ENCODE data around the gene SH3PXD2B.
A peak's percentile ranks its signal among the peaks of the same experiment; 100 is the strongest.
"Not testable (repeated sequence)": the region's sequence is repeated elsewhere in the genome, so short reads cannot be mapped to it uniquely, and the experiment has no call there.

Gene SH3PXD2B

GRCh38 chr5:172396220-172396619 is 58.1 kb downstream of the SH3PXD2B start:
- no peak for DNase-seq

GRCh38 chr5:172395483-172395882 is 58.8 kb downstream of the SH3PXD2B start:
- DNase-seq = no peak

DNA sequence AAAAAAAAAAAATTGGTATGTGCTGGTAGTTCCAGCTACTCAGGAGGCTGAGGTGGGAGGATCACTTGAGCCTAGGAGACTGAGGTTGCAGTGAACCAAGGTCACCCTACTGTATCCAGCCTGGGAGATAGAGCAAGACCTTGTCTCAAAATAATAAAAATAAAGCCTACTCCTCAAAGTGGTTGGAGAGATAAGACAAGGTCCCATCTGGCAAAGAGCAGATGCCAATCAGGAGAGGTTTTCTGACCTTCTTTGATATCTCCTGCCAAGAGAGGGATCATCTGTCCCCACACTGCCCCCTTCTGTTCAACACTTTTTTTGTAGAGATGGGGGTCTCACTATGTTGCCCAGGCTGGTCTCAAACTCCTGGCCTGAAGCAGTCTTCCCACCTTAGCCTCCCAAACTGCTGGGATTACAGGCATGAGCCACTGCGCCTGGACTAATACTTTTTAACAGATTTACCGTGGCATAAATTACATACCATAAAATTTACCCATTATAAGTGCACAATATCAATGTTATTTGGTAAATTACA is 64.7 kb downstream of the SH3PXD2B start:
- no peak for DNase-seq

DNA sequence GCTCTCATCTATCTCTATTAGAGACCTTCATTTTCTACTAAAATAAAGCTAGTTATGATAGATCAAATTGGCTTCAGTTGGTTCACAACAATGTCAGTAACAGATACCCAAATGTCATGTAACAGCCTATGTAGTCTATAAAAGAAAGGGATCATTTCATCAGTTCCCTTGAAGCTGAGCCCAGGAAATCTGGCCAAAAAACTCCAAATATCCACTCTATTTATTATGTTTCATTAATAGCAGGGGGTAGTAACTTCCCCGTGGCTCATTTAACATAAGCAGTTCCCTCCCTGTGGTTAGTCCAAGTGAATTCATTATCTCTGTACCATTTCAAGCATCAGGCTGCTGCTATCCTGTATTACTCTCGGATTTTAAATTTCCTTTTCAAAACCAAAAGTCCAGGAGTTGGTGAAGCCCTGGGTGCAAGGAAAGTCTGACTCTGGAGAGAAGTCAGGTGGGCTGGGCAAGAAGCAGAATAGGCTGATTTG is 66.0 kb downstream of the SH3PXD2B start:
- no peak for DNase-seq

- no peak for DNase-seq
Measured at GRCh38 chr5:172385707-172386106, 68.6 kb downstream of the SH3PXD2B start.

- no peak for DNase-seq
Measured at GRCh38 chr5:172385010-172385563, 69.2 kb downstream of the SH3PXD2B start.

GRCh38 chr5:172383191-172383802 is 71.0 kb downstream of the SH3PXD2B start:
- DNase-seq = peak; percentile 56

DNA sequence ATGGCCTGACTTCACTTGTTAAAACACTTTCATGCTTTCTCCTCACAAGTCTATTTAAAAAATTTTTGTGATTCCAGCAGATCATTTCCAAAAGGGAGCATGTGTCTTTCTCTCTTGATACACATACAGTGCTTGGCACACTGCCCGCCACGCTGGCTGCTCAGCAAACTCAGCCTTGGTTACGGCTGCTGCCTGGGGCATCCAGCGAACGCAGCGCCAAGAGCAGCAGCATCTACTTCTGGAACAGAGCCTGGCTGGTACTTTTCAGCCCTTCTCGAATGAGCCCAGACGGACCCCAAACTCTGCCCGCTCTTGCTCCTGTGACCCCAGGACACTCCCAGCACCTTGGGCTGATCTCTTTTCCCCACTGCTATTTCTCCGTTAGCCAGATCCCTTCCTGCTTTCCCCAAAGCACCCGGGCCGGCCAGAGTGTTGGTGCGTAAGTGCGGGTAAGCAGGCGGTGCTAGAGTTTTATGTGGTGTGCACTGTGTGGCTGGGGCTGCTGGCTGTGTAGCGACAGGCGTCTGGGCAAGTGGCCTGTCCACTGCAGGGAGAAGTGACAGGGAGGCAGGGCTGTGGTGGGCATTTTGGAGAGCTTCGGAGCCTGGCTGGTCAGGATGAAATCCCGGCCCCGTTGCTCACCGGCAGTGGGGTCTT is 73.2 kb downstream of the SH3PXD2B start:
- peak; percentile 78 for DNase-seq

- no peak for DNase-seq
Measured at GRCh38 chr5:172380301-172380986, 73.9 kb downstream of the SH3PXD2B start.

DNA sequence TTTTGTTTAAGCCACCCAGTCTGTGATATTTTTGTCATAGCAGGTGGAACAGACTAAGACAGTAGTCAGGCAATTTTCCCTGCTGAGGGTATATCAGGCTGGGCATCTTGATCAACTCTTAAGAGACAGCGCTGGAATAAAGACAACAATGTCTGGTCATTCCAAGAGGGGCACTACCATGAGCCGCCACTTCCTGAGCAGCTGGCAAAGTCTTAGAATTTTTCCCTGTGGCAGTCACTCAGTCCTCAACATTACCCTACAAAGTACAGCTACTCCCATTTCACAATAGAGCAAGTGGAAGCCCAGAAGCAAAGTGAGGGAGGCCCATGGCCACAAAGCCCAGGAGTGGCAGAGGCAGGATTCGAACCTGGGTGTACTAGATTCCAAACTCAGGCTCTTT is 74.8 kb downstream of the SH3PXD2B start:
- no peak for DNase-seq

DNA sequence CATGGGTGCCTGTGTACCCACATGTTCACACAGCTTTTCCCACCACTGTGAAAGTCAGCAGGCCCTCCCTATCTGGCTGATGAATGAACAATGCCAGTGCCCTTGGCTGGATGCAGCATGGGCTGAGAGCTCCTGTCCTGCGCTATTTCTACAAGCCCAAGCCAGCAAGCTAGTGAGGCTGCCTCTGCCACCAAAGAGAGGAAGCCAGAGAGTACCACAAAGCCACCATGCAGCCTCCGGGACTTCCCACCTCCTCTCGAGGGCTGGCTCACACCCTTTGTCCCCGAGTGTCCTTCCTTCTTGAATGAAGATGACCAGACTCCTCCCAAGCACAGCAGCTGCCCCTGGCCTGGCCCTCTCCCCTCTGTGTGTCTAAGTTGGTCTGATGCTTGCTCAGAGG is 76.5 kb downstream of the SH3PXD2B start:
- no peak for DNase-seq

DNA sequence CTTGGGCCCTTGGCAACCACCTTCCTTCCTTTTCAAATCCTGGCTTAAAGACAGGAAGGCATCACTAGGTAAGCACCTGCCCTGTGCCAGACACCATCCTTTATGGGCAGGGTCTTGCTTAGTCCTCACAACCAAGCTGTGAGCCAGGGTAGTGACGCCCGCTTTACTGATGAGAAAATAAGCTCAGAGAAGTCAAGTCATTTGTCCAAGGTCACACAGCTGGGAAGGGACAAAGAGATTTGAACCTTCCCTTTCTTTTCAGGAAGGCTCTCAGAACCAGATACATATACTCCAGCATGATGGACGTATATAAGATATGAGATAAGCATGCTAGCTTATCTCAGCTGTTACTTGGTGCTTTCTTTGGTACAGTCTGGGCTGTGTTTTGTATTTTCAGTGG is 76.9 kb downstream of the SH3PXD2B start:
- DNase-seq = no peak

DNA sequence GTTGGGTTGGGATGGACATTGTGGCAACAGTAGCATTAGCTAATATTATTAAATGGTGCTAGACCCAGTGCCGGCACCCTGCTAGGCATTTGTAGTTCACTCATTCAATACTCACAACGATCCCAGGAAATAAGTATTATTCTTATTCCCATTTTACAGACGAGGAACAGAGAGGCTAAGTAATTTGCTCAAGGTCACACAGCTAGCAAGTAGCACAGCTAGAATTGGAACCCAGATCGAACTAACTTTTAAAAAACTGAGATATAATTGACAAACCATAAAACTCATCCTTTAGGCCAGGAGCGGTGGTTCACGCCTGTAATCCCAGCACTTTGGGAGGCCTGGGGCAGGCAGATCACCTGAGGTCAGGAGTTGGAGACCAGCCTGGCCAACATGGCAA is 79.5 kb downstream of the SH3PXD2B start:
- no peak for DNase-seq

DNA sequence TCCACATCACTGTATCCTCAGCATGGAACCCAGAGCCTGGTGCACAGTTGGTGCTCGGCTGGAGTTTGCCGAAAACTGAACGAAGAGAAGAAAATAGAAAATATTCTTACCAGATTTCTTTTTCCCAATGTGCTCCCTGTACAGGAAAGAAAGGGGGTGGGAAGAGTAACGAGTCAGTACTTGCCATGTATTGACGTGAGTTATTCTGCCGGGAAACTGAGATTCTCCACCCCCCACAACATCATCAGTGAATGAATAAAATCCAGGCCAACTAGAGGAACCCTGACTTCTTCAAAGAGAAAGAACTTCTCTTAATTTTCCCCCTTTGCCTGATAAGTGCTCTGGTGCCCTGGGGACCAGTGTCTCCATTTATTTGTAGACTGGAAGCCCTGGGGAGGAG is 80.6 kb downstream of the SH3PXD2B start:
- no peak for DNase-seq

- DNase-seq = peak; percentile 8
Measured at GRCh38 chr5:172371684-172372083, 82.6 kb downstream of the SH3PXD2B start.

DNA sequence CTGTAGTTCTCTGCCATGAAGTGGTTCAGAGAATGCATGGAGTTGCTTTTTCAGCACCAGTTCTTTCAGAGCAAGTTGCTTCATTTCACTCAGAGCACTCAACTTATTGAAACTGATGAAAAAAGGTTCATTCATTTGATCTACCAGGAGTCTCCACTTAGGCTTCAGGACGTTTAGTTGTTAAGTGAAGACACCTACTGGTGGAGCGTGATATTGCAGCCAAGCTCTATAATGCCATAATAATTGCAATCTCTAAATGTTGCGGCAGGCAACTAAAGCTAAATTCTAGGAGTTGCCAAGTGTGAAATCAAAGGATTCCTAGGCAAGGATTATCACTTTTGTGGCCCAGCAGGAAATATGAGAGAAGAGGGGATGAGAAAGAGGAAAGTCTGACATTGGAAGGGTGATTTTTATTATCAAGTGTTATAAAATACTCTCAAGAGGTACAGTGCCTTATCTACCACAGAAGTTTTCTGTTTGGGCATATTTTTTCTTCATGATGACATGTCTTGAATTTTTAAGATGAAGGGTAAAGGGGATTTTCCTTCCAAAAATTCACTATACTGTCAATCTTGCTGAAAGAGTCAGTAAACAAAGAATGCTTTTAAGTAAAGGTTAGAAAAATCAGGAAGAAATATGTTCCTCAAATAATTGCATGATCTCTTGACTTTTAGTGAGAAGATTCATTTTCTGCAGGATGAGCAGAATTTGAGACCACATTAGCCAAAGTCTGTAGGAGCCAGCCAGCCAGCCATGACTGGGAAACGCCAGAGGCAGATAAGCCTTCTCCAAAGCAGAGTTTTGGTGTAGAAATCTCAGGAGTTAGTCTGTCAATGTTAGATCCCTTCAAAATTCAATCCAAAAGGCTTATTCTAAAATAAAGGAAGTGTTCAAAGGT is 83.4 kb downstream of the SH3PXD2B start:
- DNase-seq = peak; percentile 31

DNA sequence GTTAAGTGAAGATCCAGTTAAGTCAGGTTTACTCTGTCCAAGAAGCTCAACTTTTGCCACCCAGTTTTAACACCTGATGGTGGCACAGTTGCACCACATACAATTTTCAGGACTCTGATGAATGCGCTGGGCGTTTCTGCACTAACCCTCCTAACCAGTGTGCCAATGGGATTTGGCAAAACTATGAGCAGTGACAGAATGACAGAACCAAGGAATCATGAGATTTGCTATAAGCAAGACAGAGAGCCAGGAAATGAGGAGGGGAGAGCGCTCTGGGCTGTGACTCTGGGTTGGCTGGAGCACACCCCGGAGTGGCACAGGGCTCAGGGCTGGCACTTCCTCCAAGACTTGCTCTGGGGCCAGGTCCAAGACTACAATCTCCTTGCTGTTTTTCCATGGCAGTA is 84.1 kb downstream of the SH3PXD2B start:
- no peak for DNase-seq

DNA sequence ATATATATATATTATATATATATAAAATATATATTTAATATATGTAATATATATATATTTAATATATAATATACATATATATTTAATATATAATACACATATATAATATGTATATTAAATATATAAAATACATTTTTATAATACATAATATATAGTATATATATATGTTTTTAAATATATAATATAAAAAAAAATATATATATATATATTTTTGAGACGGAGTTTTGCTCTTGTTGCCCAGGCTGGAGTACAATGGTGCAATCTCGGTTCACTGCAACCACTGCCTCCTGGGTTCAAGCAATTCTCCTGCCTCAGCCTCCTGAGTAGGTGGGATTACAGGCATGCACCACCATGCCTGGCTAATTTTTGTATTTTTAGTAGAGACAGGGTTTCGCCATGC is 85.6 kb downstream of the SH3PXD2B start:
- not testable (repeated sequence) for DNase-seq

DNA sequence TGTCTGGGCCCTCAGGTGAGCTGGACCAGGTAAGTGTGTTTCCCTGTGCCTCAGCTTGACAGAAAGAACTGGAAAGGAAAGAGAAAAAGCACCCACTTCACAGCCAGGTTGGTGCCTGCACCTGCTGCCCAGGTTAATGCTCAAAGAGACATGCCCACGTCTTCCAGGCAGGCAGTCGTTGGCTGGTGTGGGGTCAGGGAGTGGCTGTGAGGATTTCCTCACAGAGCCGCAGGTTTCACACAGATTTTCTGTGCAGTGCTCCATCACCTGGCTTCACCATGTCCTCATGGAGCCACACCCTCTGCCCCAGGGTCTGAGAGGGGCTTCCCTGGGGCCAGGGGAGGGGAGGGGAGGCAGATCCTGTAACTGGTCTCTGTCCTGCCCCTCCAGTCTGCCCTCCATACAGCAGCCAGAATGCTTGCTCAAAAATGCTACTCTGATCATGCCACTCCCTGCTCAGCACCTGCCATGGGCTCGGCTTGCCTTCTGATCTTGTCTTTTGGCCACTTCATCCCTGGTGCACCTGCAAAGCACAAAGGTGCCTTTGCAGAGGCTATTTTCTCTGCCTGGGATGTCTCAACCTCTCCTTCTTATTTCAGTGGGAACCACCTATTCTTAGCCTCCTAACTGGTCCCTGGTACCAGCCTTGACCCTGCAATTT is 88.2 kb downstream of the SH3PXD2B start:
- no peak for DNase-seq

DNA sequence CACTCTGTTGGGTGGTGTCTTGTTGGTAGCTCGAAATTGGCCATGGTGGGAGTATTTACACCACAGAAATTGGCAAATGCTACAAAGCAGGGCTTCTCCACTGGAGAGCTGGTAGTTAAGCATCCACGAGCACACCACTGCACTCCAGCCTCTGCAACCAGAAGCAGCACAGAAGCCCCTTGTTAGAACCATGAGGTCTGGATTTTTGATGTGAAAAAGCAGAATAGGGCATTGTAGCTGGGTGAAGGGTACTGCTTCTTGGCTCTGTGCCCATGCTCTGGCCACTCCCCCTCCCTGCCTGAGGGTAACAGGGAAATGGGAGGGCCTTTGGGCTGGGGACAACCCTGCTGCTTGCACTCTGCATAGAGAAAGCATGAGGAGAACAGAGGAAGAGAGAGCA is 89.6 kb downstream of the SH3PXD2B start:
- DNase-seq = peak; percentile 20

- DNase-seq = no peak
Measured at GRCh38 chr5:172362755-172363154, 91.6 kb downstream of the SH3PXD2B start.
